ENCODE measurements around the gene TBCEL. TPM values are rescaled to one million over a fixed set of nuclear protein-coding genes. Genes with fewer than 3 reads are reported as not detected.

Gene TBCEL
- total and polyA plus RNA-seq, 2 donors (not counting 3 experiments of a cell fraction or from before 2014, with no cell fraction given), result 5.6 to 19.5 TPM

DNA sequence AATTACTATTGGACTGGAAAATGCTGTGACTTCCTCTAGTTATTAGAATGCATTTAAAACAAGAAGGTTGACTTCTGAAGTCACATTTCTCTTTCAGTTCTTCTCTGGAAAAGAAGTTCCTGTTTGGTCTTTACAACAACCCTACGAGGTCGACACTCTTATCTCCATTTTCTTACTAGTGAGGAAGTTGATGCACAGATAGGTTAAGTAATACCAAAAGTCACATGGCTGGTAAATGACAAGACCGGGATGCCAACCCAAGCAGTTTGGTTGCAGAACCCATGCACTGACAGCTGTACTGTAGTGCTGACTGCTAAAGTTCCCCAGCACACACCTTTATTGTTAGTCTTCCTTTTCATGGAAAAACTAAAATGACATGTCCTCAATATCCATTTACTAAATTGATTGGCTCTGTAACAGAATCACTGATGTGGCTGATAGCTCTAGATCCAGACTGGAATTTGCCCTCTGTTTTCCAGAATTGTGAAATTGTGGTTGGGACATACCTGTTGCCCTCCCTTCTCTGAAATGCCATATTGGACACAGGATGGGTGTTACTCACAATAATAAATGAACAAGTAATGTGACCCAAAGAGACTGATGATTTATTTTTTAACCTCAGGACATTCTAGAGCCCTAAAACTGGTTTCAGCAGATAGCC lies 67.7 kb downstream of the TBCEL start:
- dilution Hi-C loops (cut with MboI; ENCODE audit: extremely low pct_ligation_motif_present, low sequenced_read_pairs) (no loop called here), intact Hi-C loops (cut with micrococcal nuclease) (no loop called here)
- no peaks in the 10 kb centered on the region for H3K4me1 ChIP-seq (ENCODE audit: control insufficient read depth, extremely low read depth, insufficient read depth, low read length)
- no peaks in the 10 kb centered on the region for H3K9me3 ChIP-seq (replicated peaks; ENCODE audit: control insufficient read depth, insufficient read depth, low read length)
- no peak overlapping the region for H3K27ac ChIP-seq (ENCODE audit: insufficient read depth, low read depth, low read length)
- H3K4me2 ChIP-seq (ENCODE audit: insufficient read depth, low read length), result no peak overlapping the region
- H3K27me3 ChIP-seq (ENCODE audit: control insufficient read depth in 2 of 2, insufficient read depth in 2 of 2, low read length in 2 of 2), result no peaks in the 10 kb centered on the region
- H3K9ac ChIP-seq (replicated peaks; ENCODE audit: extremely low read depth, insufficient read depth, low read length), result no peak overlapping the region
- TF ChIP-seq GATA2 (IDR thresholded peaks at IDR 0.05; ENCODE audit: insufficient read depth, insufficient read length, low read depth, low read length), result no peak
- TF ChIP-seq CTCF (IDR thresholded peaks at IDR 0.05; ENCODE audit: extremely low read depth in 1 of 2, insufficient read depth in 1 of 2, low read depth in 1 of 2, low read length in 2 of 2), result no peak
- TF ChIP-seq MAX (IDR thresholded peaks at IDR 0.05; ENCODE audit: insufficient read depth, insufficient read length), result no peak
- TF ChIP-seq JUN (IDR thresholded peaks at IDR 0.05; ENCODE audit: borderline replicate concordance, insufficient read depth, insufficient read length, low read depth), result no peak
- no peak for TF ChIP-seq MYC (IDR thresholded peaks at IDR 0.05; ENCODE audit: low read depth, low read length)
- no peak for TF ChIP-seq FOS (IDR thresholded peaks at IDR 0.05; ENCODE audit: borderline replicate concordance, insufficient read depth, low read length)
- TF ChIP-seq POLR2A (IDR thresholded peaks at IDR 0.05; ENCODE audit: low read depth, low read length), result no peak
- TF ChIP-seq EZH2 (IDR thresholded peaks at IDR 0.05; ENCODE audit: borderline replicate concordance, low read depth, low read length, severe bottlenecking), result no peak
- TF ChIP-seq POLR2AphosphoS5 (IDR thresholded peaks at IDR 0.05; ENCODE audit: insufficient read depth, low read depth, low read length), result no peak
- no peak overlapping the region for H2AFZ ChIP-seq (ENCODE audit: low read depth, low read length)
- H4K20me1 ChIP-seq (replicated peaks; ENCODE audit: control insufficient read depth, extremely low read depth, insufficient read depth, low read length), result no peaks in the 10 kb centered on the region
- H3K79me2 ChIP-seq (ENCODE audit: control insufficient read depth, insufficient read depth, low read length), result no peaks in the 10 kb centered on the region
- peaks cover 2% of the 10 kb centered on the region for H3K9me1 ChIP-seq (replicated peaks; ENCODE audit: control insufficient read depth, extremely low read depth, insufficient read depth, low read length)
- H3K4me3 ChIP-seq (replicated peaks in 1 of 3; ENCODE audit: insufficient read depth in 1 of 3, low read depth in 1 of 3, low read length in 3 of 3), result no peak overlapping the region
- peaks cover 2 to 3% of the 10 kb centered on the region in 2 experiments for H3K36me3 ChIP-seq (ENCODE audit: control insufficient read depth in 2 of 2, extremely low read depth in 1 of 2, insufficient read depth in 2 of 2, low read length in 2 of 2)
- DNase-seq (ENCODE audit: low read depth, low spot score) (no peak), FAIRE-seq (no peak)
- no TSS peak for BruUV-seq (replicated peaks)
- CTCF ChIA-PET, result no interaction called here
- POLR2A ChIA-PET, result no interaction called here

All from endothelial cell of umbilical vein (primary cell).